Osteocyte (in vitro differentiated cells): ENCODE data around the gene SATB2. TPM values are rescaled to one million over a fixed set of nuclear protein-coding genes. Genes with fewer than 3 reads are reported as not detected.

Experiments
- DNase-seq: peaks from one replicate; pipeline ENCODE4 v3.0.0; 2021; ENCODE audit warnings: mixed read lengths; ENCODE audit not compliant: unreplicated experiment; ENCODE audit errors: extremely low spot score
- H3K27ac Mint-ChIP-seq: one replicate; pipeline ENCODE4 v1.8.0; 2021; ENCODE audit warnings: mild to moderate bottlenecking, mixed read lengths; ENCODE audit not compliant: unreplicated experiment
- H3K27me3 Mint-ChIP-seq: one replicate; pipeline ENCODE4 v1.8.0; 2021; ENCODE audit warnings: mixed read lengths; ENCODE audit not compliant: unreplicated experiment
- H3K36me3 Mint-ChIP-seq: one replicate; pipeline ENCODE4 v1.8.0; 2021; ENCODE audit warnings: mixed read lengths; ENCODE audit not compliant: unreplicated experiment
- H3K4me1 Mint-ChIP-seq: one replicate; pipeline ENCODE4 v1.8.0; 2021; ENCODE audit warnings: mixed read lengths; ENCODE audit not compliant: unreplicated experiment
- H3K4me3 Mint-ChIP-seq: one replicate; pipeline ENCODE4 v1.8.0; 2021; ENCODE audit warnings: mild to moderate bottlenecking, moderate library complexity, mixed read lengths; ENCODE audit not compliant: unreplicated experiment
- H3K9me3 Mint-ChIP-seq: one replicate; pipeline ENCODE4 v1.8.0; 2021; ENCODE audit warnings: mixed read lengths; ENCODE audit not compliant: unreplicated experiment
- total RNA-seq: library from RNA; stranded (reverse); gene quantifications from 2 replicates; pipeline ENCODE4 v1.2.1, GENCODE V29; 2021
- TF ChIP-seq, protein P1 (sequence below): fragments of 200-600 bp; sonication (generic); IDR thresholded peaks from 2 replicates; pipeline ENCODE4 v1.5.0; 2021; ENCODE audit warnings: antibody characterized with exemption, mild to moderate bottlenecking, moderate library complexity

The SATB2 gene
- total RNA-seq, 1 donor from 2014 or later = 11.6 TPM

DNA sequence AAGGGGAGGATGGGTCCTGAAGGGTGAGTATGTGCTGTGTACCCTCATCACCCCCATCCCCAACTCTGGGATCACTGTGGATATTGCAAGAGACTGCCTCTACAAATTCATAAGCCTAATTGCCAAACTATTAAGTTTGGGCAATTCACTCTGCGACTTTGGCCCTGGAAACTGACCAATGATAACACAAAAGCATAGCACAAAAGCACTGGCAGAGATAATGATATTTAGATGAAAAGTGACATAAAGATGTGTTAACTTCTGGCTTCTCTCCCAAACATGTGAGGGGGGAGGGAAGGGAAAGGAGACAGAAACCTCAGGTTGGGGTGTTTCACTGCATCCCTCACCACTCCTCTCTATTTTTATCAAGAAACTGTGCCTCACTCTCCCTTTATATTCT lies 150.3 kb downstream of the SATB2 start:
- no peak for DNase-seq
- H3K27me3 Mint-ChIP-seq = no peaks in the 10 kb centered on the region
- TF ChIP-seq, protein P1, sequence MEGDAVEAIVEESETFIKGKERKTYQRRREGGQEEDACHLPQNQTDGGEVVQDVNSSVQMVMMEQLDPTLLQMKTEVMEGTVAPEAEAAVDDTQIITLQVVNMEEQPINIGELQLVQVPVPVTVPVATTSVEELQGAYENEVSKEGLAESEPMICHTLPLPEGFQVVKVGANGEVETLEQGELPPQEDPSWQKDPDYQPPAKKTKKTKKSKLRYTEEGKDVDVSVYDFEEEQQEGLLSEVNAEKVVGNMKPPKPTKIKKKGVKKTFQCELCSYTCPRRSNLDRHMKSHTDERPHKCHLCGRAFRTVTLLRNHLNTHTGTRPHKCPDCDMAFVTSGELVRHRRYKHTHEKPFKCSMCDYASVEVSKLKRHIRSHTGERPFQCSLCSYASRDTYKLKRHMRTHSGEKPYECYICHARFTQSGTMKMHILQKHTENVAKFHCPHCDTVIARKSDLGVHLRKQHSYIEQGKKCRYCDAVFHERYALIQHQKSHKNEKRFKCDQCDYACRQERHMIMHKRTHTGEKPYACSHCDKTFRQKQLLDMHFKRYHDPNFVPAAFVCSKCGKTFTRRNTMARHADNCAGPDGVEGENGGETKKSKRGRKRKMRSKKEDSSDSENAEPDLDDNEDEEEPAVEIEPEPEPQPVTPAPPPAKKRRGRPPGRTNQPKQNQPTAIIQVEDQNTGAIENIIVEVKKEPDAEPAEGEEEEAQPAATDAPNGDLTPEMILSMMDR = no peak
- H3K36me3 Mint-ChIP-seq = peaks cover 3% of the 10 kb centered on the region
- H3K9me3 Mint-ChIP-seq = no peaks in the 10 kb centered on the region
- H3K27ac Mint-ChIP-seq = no peak overlapping the region
- H3K4me1 Mint-ChIP-seq = no peaks in the 10 kb centered on the region
- H3K4me3 Mint-ChIP-seq = no peak overlapping the region

DNA sequence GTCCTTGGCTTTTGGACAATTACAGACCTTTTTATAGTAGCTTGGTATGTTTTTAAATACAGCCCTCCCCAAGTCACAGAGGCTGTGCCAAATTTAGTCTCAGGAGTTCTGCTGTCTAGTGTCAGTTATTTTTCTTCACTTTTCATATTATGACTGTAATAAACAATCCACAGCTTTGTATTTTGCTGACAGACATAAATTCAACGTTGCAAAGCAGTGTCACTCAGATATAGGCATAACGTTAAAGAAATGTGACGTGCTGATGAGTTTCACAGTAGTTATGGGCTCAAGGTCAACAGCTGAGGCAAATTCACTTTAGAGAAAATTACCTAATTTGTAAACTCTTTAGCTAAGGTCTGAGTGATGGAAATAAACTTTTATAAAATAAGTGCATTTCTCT lies 151.6 kb downstream of the SATB2 start:
- H3K4me1 Mint-ChIP-seq = no peaks in the 10 kb centered on the region
- H3K9me3 Mint-ChIP-seq = no peaks in the 10 kb centered on the region
- no peak for DNase-seq
- no peak overlapping the region for H3K27ac Mint-ChIP-seq
- peaks cover 3% of the 10 kb centered on the region for H3K36me3 Mint-ChIP-seq
- TF ChIP-seq, protein P1 = no peak
- no peaks in the 10 kb centered on the region for H3K27me3 Mint-ChIP-seq
- no peak overlapping the region for H3K4me3 Mint-ChIP-seq

DNA sequence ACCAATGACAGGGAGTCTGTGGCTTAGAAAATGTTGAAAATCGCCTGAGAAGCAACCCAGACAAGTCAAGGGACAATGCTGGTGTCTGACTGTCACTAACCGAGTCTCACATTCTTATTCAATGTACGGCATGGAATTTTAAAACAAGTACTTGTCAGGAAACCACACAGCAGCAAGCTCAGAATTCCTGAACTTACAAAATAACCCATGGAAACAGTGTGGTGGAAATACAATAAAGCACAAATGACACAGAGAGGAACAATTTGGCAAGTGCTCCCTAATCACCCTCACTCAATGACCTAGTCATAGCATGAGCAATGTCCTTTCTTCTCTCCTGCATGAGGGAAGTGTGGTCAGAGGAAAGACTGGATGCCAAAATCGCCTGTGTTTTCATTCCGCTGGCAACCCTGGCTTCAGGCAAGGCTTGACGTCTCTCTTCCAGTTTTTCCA lies 154.0 kb downstream of the SATB2 start:
- Mint-ChIP-seq H3K9me3 (no peaks in the 10 kb centered on the region), H3K27me3 (no peaks in the 10 kb centered on the region), H3K36me3 (no peaks in the 10 kb centered on the region), H3K27ac (no peak overlapping the region), H3K4me3 (no peak overlapping the region), H3K4me1 (no peaks in the 10 kb centered on the region)
- TF ChIP-seq, protein P1 = no peak
- DNase-seq = no peak

DNA sequence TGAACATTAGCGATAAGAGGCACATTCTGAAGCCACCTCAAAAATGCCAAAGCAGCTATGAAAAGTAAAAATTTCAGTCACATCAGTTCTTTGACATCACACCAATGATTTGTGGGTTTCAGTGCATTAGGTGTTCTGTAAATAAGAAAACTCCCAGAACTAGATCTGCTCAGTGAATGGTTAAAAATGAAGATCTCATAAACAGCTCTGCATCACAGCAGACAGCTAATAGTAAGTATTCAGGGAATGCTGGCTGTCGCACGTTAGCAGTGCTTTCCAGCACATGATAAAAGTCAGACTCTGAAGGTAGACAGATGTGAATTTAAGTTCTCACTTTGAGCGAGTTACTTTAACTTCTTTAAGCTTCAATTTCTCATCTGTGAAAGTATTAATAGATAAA lies 154.9 kb downstream of the SATB2 start:
- Mint-ChIP-seq H3K4me1 (no peaks in the 10 kb centered on the region), H3K27ac (no peak overlapping the region), H3K4me3 (no peak overlapping the region), H3K27me3 (no peaks in the 10 kb centered on the region), H3K36me3 (no peaks in the 10 kb centered on the region), H3K9me3 (no peaks in the 10 kb centered on the region)
- TF ChIP-seq, protein P1 = no peak
- DNase-seq = no peak

DNA sequence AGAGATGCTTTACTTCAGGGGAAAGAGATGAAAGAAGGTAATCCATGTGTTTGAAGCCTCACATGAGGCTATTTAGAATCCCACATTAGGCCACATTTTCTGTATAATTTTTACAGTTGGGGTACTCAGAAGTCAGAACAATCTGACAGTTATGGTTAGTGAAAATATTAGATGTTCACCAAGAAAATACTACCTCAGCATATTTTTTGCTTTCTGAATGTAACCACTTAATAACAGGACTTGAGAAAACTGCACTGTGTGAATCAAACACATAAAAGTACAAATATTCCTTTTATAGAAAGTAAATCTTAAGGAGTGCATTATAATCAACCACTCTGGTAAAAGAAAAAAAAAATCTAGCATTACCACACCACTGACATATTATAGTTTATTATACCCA lies 169.3 kb downstream of the SATB2 start:
- H3K27me3 Mint-ChIP-seq = no peaks in the 10 kb centered on the region
- TF ChIP-seq, protein P1 = no peak
- H3K36me3 Mint-ChIP-seq = no peaks in the 10 kb centered on the region
- DNase-seq = no peak
- no peak overlapping the region for H3K4me3 Mint-ChIP-seq
- H3K27ac Mint-ChIP-seq = no peak overlapping the region
- H3K4me1 Mint-ChIP-seq = peaks cover 3% of the 10 kb centered on the region
- no peaks in the 10 kb centered on the region for H3K9me3 Mint-ChIP-seq
